Dendritic cell treated with granulocyte-macrophage colony-stimulating factor and Interleukin-4, amounts not matched to agents 40 ng/mL and 50 ng/mL, for 4 days (primary cell): ENCODE results near the gene MEIS3.
"Not testable (repeated sequence)": the region's sequence is repeated elsewhere in the genome, so short reads cannot be mapped to it uniquely, and the experiment has no call there.

Experiments used
- H3K27ac Mint-ChIP-seq: one replicate; pipeline ENCODE4 v1.8.0; 2022; ENCODE audit warnings: mild to moderate bottlenecking, mixed read lengths
- H3K27me3 Mint-ChIP-seq: one replicate; pipeline ENCODE4 v1.8.0; 2022; ENCODE audit warnings: mild to moderate bottlenecking, mixed read lengths
- H3K36me3 Mint-ChIP-seq: one replicate; pipeline ENCODE4 v1.8.0; 2022; ENCODE audit warnings: low read depth, mixed read lengths
- H3K4me1 Mint-ChIP-seq: one replicate; pipeline ENCODE4 v1.8.0; 2022; ENCODE audit warnings: low read depth, mixed read lengths
- H3K4me3 Mint-ChIP-seq: one replicate; pipeline ENCODE4 v1.8.0; 2022; ENCODE audit warnings: mild to moderate bottlenecking, moderate library complexity, mixed read lengths
- H3K9me3 Mint-ChIP-seq: one replicate; pipeline ENCODE4 v1.8.0; 2022; ENCODE audit warnings: mixed read lengths
- intact Hi-C: fragments of 100-400 bp; cut with micrococcal nuclease; formaldehyde crosslinking; loops from one replicate; pipeline ENCODE4 v1.15.0; 2022

MEIS3 gene

GRCh38 chr19:47402504-47402903, 16.8 kb downstream of the MEIS3 start:
- Mint-ChIP-seq H3K4me3 (no peak overlapping the region), H3K36me3 (no peaks in the 10 kb centered on the region), H3K27me3 (peaks cover 73% of the 10 kb centered on the region), H3K9me3 (no peaks in the 10 kb centered on the region), H3K4me1 (no peaks in the 10 kb centered on the region), H3K27ac (no peak overlapping the region)
- intact Hi-C loops: no loop called here

DNA sequence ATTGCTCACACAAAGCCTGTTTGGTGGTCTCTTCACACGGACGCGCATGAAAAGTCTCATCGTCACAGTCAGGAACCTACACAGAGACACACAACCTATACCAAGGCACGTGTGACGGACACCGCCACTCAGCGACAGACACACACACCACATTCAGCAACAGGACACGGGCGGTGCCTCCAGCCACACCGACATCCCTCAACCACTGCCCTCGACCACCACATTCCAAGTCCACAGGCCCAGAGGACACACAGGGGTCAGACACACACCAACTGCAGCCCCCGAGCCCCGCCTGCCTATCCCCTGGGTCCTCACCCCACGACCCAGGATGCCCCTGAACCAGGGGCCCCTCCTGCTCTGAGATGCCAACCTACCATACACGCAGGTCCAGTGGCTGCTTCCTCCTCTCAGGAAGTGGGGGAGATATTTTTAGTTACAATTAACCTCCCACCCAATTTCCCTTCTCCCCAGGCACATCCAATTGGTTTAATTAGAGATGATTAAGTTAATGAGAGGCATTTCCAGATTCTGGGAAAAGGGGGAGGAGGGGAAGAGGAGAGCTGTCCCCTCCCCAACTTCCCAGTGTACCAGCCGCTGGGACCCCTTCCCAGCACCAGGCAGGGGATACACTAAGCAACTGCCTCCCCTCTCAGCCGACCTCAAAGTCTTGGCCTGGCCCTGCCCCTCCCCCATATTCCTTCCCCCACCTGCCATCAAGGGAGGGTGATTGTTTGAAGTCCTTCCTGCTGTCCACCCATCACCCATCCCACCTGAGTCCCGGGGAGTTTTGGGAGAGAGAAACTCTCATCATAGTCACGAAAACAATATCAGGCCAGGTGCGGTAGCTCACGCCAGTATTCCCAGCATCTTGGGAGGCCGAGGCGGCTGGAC, 20.4 kb downstream of the MEIS3 start:
- H3K36me3 Mint-ChIP-seq: no peaks in the 10 kb centered on the region
- H3K4me3 Mint-ChIP-seq: no peak overlapping the region
- intact Hi-C loops: no loop called here
- peaks cover 59% of the 10 kb centered on the region for H3K27me3 Mint-ChIP-seq
- no peak overlapping the region for H3K27ac Mint-ChIP-seq
- no peaks in the 10 kb centered on the region for H3K9me3 Mint-ChIP-seq
- no peaks in the 10 kb centered on the region for H3K4me1 Mint-ChIP-seq

- Mint-ChIP-seq H3K4me3 (no peak overlapping the region), H3K36me3 (no peaks in the 10 kb centered on the region), H3K27me3 (peaks cover 34% of the 10 kb centered on the region), H3K9me3 (no peaks in the 10 kb centered on the region), H3K4me1 (peaks cover 36% of the 10 kb centered on the region), H3K27ac (no peak overlapping the region)
- intact Hi-C loops: loop anchor here (1.0 to 2.0 kb wide), 2 partner anchors 95 to 107 kb away; no protein-coding TSS in a partner anchor
Measured at GRCh38 chr19:47391510-47392223, 27.7 kb downstream of the MEIS3 start.

DNA sequence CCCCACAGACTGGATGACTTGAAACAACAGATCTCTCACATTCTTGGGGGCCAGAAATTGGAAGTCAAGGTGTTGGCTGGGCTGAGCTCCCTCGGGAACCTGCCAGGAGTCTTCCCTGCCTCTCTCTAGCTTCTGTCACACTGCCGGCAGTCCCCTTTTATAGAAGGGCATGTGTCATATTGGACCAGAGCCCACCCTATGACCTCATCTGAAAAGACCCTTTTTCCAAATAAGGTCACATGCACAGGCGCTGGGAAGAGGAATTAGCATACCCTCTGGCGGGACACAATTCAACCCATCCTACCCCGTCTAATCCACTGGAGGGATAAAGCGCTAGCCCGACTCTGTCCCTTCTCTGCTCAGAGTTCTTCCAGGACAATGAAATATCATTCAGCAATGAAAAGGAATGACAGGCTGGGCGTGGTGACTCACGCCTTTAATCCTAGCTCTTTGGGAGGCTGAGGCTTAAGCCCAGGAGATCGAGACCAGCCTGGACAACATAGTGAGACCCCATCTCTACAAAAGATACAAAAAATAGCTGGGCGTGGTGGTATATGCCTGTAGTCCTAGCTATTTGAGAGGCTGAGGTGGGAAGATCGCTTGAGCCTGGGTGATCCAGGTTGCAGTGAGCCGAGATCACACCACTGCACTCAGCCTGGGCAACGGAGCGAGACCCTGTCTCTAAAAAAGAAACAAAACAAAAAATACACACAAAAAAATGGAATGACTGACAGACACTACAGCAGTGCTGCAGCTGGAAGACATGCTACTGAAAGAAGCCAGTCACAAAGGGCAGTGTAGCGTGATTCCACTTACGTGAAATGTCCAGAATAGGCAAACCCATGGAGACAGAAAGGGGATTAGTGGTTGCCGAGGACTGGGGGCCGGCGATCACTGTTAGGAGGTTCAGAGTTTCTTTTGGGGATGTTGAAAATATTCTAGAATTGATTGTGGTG, 28.5 kb downstream of the MEIS3 start:
- intact Hi-C loops: loop anchor here (1.0 to 2.0 kb wide), 2 partner anchors 95 to 106 kb away; no protein-coding TSS in a partner anchor
- H3K4me3 Mint-ChIP-seq: no peak overlapping the region
- H3K36me3 Mint-ChIP-seq: no peaks in the 10 kb centered on the region
- H3K4me1 Mint-ChIP-seq: peaks cover 45% of the 10 kb centered on the region
- H3K9me3 Mint-ChIP-seq: no peaks in the 10 kb centered on the region
- H3K27me3 Mint-ChIP-seq: peaks cover 28% of the 10 kb centered on the region
- H3K27ac Mint-ChIP-seq: peak overlapping the region; percentile 88

DNA sequence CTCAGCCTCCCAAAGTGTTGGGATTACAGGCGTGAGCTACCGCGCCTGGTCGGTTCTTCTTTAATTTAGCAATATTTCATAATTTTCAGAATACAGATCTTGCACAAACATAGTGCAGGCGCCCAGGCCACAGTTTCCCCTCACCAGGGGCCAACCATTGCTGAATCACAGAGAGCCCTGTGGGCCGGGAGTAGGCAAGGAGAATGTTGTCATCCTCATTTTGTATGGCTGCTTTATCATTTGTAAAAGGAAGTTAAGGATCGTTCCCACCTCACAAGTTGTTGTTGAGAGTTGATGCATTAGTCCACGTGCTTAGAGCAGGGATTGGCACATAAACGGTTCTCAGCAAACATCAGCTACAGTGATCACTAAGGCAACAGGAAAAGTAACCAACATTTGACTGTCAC, 30.2 kb downstream of the MEIS3 start:
- intact Hi-C loops: no loop called here
- Mint-ChIP-seq H3K4me1 (peaks cover 53% of the 10 kb centered on the region), H3K27ac (peak overlapping the region; percentile 88), H3K36me3 (no peaks in the 10 kb centered on the region), H3K4me3 (no peak overlapping the region), H3K27me3 (peaks cover 20% of the 10 kb centered on the region), H3K9me3 (no peaks in the 10 kb centered on the region)

DNA sequence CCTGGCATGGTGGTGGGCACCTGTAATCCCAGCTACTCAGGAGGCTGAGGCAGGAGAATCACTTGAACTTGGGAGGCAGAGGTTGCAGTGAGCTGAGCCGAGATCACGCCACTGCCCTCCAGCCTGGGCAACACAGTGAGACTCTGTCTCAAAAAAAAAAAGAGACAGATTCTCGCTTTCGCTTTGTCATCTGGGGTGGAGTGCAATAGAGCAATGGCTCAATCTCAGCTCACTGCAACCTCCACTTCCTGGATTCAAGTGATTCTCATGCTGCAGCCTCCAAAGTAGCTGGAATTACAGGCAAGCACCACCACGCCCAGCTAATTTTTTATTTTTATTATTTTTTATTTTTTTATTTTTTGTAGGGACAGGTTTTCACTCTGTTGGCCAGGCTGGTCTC, 30.6 kb downstream of the MEIS3 start:
- H3K9me3 Mint-ChIP-seq, intact Hi-C loops, H3K36me3 Mint-ChIP-seq: not testable (repeated sequence)
- Mint-ChIP-seq H3K4me1 (peaks cover 55% of the 10 kb centered on the region), H3K27ac (peak overlapping the region; percentile 88), H3K4me3 (peak overlapping the region; percentile 39), H3K27me3 (peaks cover 16% of the 10 kb centered on the region)

DNA sequence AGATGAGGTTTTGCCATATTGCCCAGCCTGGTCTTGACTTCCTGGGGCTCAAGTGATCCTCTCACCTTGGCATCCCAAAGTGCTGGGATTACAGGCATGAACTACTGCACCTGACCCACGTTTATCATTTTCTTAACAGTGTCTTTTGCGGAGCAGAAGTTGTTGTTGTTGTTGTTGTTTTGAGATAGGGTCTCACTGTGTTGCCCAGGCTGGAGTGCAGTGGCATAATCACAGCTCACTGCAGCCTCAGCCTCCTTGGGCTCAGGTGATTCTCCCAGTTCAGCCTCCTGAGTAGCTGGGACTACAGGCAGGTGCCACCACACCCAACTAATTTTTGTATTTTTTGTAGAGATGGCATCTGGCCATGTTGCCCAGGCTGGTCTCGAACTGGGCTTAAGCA, 31.7 kb downstream of the MEIS3 start:
- H3K27ac Mint-ChIP-seq: peak overlapping the region; percentile 22
- H3K27me3 Mint-ChIP-seq, intact Hi-C loops, H3K4me3 Mint-ChIP-seq, H3K9me3 Mint-ChIP-seq, H3K36me3 Mint-ChIP-seq: not testable (repeated sequence)
- H3K4me1 Mint-ChIP-seq: peaks cover 65% of the 10 kb centered on the region

DNA sequence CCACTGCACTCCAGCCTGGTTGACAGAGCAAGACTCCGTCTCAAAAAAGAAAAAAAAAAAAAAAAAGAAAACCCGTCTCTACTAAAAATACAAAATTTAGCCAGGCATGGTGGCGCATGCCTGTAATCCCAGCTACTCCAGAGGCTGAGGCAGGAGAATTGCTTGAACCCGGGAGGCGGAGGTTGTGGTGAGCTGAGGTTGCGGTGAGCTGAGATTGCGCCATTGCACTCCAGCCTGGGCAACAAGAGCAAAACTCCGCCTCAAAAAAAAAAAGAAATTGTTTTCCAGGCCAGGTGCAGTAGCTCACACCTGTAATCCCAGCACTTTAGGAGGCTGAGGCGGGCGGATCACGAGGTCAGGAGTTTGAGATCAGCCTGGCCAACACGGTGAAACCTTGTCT, 32.7 kb downstream of the MEIS3 start:
- H3K4me3 Mint-ChIP-seq, H3K9me3 Mint-ChIP-seq, H3K27me3 Mint-ChIP-seq, intact Hi-C loops: not testable (repeated sequence)
- Mint-ChIP-seq H3K36me3 (peaks cover 11% of the 10 kb centered on the region), H3K4me1 (peaks cover 73% of the 10 kb centered on the region), H3K27ac (peak overlapping the region; percentile 6)

DNA sequence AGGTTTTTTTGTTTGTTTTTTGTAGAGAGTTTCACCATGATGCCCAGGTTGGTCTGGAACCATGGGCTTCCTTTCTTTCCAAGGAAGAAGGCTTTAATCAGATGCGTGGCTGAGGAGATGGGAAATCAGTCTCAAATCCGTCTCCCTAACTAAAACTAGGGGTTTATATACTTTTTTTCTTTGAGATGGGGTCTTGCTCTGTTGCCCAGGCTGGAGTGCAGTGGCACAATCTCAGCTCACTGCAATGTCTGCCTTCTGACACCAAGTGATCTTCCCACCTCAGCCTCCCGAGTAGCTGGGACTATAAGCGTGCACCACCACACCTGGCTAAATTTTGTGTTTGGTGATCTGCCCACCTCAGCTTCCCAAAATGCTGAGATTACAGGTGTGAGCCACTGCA, 34.8 kb downstream of the MEIS3 start:
- H3K4me3 Mint-ChIP-seq, H3K27me3 Mint-ChIP-seq, H3K9me3 Mint-ChIP-seq: not testable (repeated sequence)
- H3K27ac Mint-ChIP-seq: peak overlapping the region; percentile 69
- H3K36me3 Mint-ChIP-seq: peaks cover 31% of the 10 kb centered on the region
- intact Hi-C loops: loop anchor here (5.0 kb wide), 1 partner anchor 37 kb away; the partner anchor contains the start of gene DHX34
- peaks cover 68% of the 10 kb centered on the region for H3K4me1 Mint-ChIP-seq

- Mint-ChIP-seq H3K27ac (peak overlapping the region; percentile 69), H3K36me3 (peaks cover 38% of the 10 kb centered on the region)
Measured at GRCh38 chr19:47383890-47384289, 35.4 kb downstream of the MEIS3 start.

DNA sequence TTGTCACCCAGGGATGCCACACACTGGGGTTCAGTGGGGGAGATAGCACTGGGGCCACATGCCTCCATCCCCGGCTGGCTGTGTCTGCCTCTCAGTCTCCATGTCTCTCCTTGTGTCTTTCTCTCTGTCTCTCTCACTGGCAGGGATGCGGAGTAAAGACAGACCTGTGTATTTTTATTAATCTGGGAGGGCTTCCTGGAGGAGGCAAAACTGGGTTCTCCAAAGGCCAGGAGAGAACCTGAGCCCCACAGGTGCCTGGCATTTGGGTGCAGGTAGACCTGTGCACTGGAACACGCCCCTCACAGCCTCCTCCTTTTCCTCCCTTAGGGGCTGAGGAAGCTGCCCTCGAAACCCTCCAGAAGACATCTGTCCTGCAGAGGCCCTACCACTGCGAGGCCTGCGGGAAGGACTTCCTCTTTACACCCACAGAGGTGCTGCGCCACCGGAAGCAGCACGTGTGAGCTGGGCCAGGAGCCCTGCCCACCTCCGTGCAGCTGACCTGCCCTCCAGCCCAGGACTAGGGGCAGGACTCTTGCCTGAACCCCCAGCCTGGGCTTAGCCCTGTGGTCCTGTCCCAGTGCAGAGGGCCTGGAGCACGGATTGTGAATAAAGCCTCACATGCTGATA, 37.6 kb downstream of the MEIS3 start:
- H3K4me3 Mint-ChIP-seq: no peak overlapping the region
- intact Hi-C loops: loop anchor here (5.0 kb wide), 1 partner anchor 34 kb away; the partner anchor contains the start of gene DHX34
- peaks cover 56% of the 10 kb centered on the region for H3K4me1 Mint-ChIP-seq
- no peaks in the 10 kb centered on the region for H3K9me3 Mint-ChIP-seq
- peaks cover 56% of the 10 kb centered on the region for H3K36me3 Mint-ChIP-seq
- H3K27me3 Mint-ChIP-seq: no peaks in the 10 kb centered on the region
- peak overlapping the region; percentile 69 for H3K27ac Mint-ChIP-seq

More at GRCh38 chr19:47383890-47384289, 35.4 kb downstream of the MEIS3 start:
- not testable (repeated sequence) for H3K9me3 Mint-ChIP-seq, H3K4me3 Mint-ChIP-seq, H3K27me3 Mint-ChIP-seq
- H3K4me1 Mint-ChIP-seq: peaks cover 63% of the 10 kb centered on the region
- intact Hi-C loops: loop anchor here (5.0 kb wide), 1 partner anchor 37 kb away; the partner anchor contains the start of gene DHX34

GRCh38 chr19:47381121-47381520, 38.2 kb downstream of the MEIS3 start:
- Mint-ChIP-seq H3K4me3 (no peak overlapping the region), H3K27me3 (no peaks in the 10 kb centered on the region), H3K27ac (peak overlapping the region; percentile 69), H3K4me1 (peaks cover 52% of the 10 kb centered on the region), H3K36me3 (peaks cover 63% of the 10 kb centered on the region), H3K9me3 (no peaks in the 10 kb centered on the region)
- intact Hi-C loops: loop anchor here (5.0 kb wide), 1 partner anchor 34 kb away; the partner anchor contains the start of gene DHX34

DNA sequence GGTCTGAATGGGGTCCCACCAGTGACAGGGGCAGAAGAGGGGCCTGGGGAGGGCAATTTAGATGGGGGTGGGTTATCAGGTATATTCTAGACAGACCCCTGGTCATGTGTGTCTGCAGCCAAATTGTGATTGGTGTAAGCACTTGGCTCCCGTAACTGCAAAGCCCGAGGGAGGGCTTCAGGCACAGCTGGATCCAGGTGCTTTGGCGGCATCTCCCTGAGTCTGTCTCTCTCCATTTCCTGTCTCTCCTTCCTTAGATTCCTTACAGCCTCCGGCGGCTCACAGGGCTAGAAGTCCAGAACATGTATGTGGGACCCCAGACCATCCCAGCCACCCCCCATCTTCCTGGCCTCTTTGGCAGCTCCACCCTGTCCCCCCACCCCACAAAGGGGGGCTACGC, 38.8 kb downstream of the MEIS3 start:
- H3K9me3 Mint-ChIP-seq: no peaks in the 10 kb centered on the region
- intact Hi-C loops: loop anchor here (5.0 kb wide), 1 partner anchor 33 kb away; the partner anchor contains the start of gene DHX34
- peak overlapping the region; percentile 69 for H3K27ac Mint-ChIP-seq
- H3K4me3 Mint-ChIP-seq: no peak overlapping the region
- H3K4me1 Mint-ChIP-seq: peaks cover 49% of the 10 kb centered on the region
- H3K27me3 Mint-ChIP-seq: no peaks in the 10 kb centered on the region
- H3K36me3 Mint-ChIP-seq: peaks cover 68% of the 10 kb centered on the region
